Calu3 (cell line): Measurements from ENCODE around the gene PDZD2. TPM values are rescaled to one million over a fixed set of nuclear protein-coding genes. Genes with fewer than 3 reads are reported as not detected.

Source experiments
- BruUV-seq: library from RNA; stranded (reverse); fragments of 400-500 nt; replicated peaks from 2 replicates; lab custom pipeline; 2021; lab: Mats Ljungman, UMichigan
- CTCF ChIA-PET: fragments of 300-600 bp; sonication (Branson Sonifier 250); formaldehyde crosslinking; loops from one replicate; lab custom pipeline; 2022; ENCODE audit warnings: antibody characterized with exemption; lab: Charles Lee
- DNase-seq: peaks from one replicate; pipeline ENCODE4 v3.0.0; 2022
- H3K27ac Mint-ChIP-seq: one replicate; pipeline ENCODE4 v1.8.0; 2022; ENCODE audit warnings: mixed read lengths; ENCODE audit not compliant: unreplicated experiment
- H3K27me3 Mint-ChIP-seq: one replicate; pipeline ENCODE4 v1.8.0; 2022; ENCODE audit warnings: mixed read lengths; ENCODE audit not compliant: unreplicated experiment
- H3K36me3 Mint-ChIP-seq: one replicate; pipeline ENCODE4 v1.8.0; 2022; ENCODE audit warnings: mild to moderate bottlenecking, moderate library complexity, mixed read lengths; ENCODE audit not compliant: insufficient read depth, unreplicated experiment
- H3K4me1 Mint-ChIP-seq: one replicate; pipeline ENCODE4 v1.8.0; 2022; ENCODE audit warnings: mild to moderate bottlenecking, low read depth, mixed read lengths; ENCODE audit not compliant: unreplicated experiment
- H3K4me3 Mint-ChIP-seq: one replicate; pipeline ENCODE4 v1.8.0; 2022; ENCODE audit warnings: mild to moderate bottlenecking, low read depth, moderate library complexity, mixed read lengths; ENCODE audit not compliant: unreplicated experiment
- H3K9me3 Mint-ChIP-seq: one replicate; pipeline ENCODE4 v1.8.0; 2022; ENCODE audit warnings: low read depth, mixed read lengths; ENCODE audit not compliant: unreplicated experiment
- CTCF ChIP-seq: fragments of 200-600 bp; IDR thresholded peaks from one replicate; pipeline ENCODE4 v1.8.0; 2022; ENCODE audit warnings: antibody characterized with exemption; ENCODE audit not compliant: unreplicated experiment
- intact Hi-C: fragments of 100-400 bp; cut with micrococcal nuclease; formaldehyde crosslinking; loops from one replicate; pipeline ENCODE4 v1.10.0; 2022; ENCODE audit not compliant: unreplicated experiment
- total RNA-seq: library from RNA; stranded (reverse); gene quantifications from 2 replicates; pipeline ENCODE4 v1.2.3, GENCODE V29; 2022

PDZD2 gene
- total RNA-seq, 1 experiment from 2014 or later = 0.97 TPM

DNA sequence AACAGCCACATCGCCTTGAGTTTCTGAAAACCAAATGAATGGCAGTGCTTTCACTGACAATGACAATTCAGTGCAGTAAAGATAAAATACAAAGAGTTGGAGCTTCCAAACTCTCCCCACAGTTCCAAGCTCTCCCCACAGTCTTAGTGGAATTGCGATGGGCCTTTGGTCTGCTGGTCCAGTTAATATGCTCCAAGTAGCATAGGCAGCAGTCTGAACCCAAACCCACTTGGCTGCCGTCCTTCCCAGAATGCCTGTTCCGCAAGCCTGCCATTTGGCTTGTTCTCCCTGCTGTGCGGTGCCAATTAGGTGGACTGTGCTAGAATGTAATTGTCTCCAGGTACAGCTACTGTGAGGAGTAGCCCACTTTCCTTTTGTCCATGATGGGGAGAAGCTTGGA lies 285.1 kb downstream of the PDZD2 start:
- no peak for DNase-seq
- Mint-ChIP-seq H3K4me3 (no peak overlapping the region), H3K36me3 (no peaks in the 10 kb centered on the region), H3K4me1 (no peaks in the 10 kb centered on the region), H3K27me3 (peaks cover 30% of the 10 kb centered on the region), H3K9me3 (no peaks in the 10 kb centered on the region), H3K27ac (no peak overlapping the region)
- intact Hi-C loops = no loop called here
- no TSS peak for BruUV-seq
- no peak for TF ChIP-seq CTCF
- CTCF ChIA-PET = no interaction called here

DNA sequence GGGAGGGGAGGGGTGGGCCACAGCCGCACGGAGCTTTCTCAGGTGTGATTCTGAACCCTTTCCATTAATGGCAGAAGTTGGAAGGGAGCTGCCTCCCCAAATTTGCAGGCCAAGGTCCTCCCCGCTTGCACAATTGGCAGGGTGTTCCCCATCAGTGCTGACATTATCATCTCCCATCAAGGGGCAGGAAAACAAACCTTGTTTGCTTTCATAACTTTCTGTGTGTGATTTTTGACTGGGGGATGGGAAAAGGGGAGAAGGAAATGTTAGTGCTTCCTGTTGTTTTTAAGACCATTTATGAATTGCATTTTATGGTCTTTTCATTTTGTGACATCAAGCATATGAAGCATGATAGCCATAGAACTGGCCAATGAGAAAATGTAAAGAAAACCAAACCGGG lies 292.9 kb downstream of the PDZD2 start:
- H3K27me3 Mint-ChIP-seq = peaks cover 14% of the 10 kb centered on the region
- no peaks in the 10 kb centered on the region for H3K4me1 Mint-ChIP-seq
- no peaks in the 10 kb centered on the region for H3K9me3 Mint-ChIP-seq
- H3K36me3 Mint-ChIP-seq = no peaks in the 10 kb centered on the region
- no peak overlapping the region for H3K27ac Mint-ChIP-seq
- no peak overlapping the region for H3K4me3 Mint-ChIP-seq
- intact Hi-C loops = no loop called here
- CTCF ChIA-PET = no interaction called here
- BruUV-seq = no TSS peak
- no peak for TF ChIP-seq CTCF
- DNase-seq = no peak

DNA sequence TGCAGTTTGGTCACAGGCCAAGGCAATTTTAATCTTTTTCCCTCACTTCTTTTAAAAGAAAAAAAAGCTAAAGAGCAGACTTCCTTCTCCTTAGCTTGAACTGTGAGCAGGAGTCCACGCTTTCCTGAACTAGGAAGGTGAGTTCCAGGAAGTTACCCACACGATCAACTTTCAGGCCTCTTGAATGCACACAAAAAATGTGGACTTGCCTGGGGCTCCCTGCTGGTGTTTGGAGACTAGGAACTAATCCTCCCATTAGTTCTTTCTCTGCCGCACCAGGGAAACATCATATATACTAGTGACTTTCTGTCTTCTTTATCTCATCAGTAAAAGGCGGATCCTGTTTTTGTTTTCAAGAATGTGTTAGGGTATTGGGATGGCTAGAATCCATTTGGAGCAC lies 295.2 kb downstream of the PDZD2 start:
- no peak for DNase-seq
- no TSS peak for BruUV-seq
- Mint-ChIP-seq H3K4me3 (no peak overlapping the region), H3K27ac (no peak overlapping the region), H3K27me3 (peaks cover 29% of the 10 kb centered on the region), H3K4me1 (no peaks in the 10 kb centered on the region), H3K36me3 (no peaks in the 10 kb centered on the region), H3K9me3 (no peaks in the 10 kb centered on the region)
- intact Hi-C loops = no loop called here
- no peak for TF ChIP-seq CTCF
- CTCF ChIA-PET = no interaction called here

DNA sequence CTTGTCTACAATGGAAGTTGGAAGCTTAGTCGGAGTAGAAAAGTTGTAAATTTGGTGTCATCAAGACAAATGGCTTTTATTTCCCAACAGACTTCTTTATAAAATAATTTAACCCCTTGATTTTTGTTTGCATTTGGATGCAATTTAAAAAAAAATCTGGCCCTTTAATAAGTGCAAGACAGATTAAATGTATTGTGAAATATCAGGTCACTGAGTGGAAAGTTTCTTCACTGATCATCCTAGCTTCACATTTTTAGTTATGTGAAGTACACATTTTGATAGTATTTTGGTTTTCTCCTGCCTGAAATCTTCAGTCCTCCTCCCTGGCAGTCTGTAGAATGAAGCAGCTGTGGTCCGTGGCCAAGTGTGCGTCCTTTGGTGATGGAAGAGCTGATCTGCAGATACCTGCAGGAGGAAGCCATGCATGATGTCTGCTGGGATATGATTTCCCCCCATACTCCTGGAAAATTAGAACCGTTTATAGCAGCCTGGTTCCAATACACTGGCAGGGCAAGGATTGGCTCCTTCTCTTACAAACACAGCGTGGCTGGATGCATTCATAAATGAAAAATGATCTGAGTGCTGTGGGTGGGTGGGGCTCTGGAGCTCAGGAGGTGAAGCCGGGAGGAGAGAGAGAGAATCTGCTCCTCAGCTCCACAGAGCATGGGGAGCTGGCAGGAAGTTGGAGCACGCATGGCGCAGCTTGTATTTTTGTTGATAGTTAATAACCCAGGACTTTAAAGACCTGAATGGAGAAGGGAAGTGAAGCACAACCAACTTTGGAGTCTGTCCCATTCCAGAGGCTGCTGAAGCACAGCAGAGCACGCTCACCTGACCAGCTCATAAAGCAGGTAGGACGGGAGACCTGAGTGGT lies 296.8 kb downstream of the PDZD2 start:
- Mint-ChIP-seq H3K27ac (no peak overlapping the region), H3K27me3 (peaks cover 39% of the 10 kb centered on the region), H3K4me1 (no peaks in the 10 kb centered on the region), H3K9me3 (no peaks in the 10 kb centered on the region), H3K4me3 (no peak overlapping the region), H3K36me3 (no peaks in the 10 kb centered on the region)
- CTCF ChIA-PET = interaction anchor here (1.0 kb wide), 1 partner anchor 37 kb away, joined by 3 read pairs; no protein-coding TSS in a partner anchor
- intact Hi-C loops = no loop called here
- DNase-seq = no peak
- TF ChIP-seq CTCF = no peak
- no TSS peak for BruUV-seq
